ENCODE data around the gene TBC1D10A.
A peak's percentile ranks its signal among the peaks of the same experiment; 100 is the strongest.

The TBC1D10A gene

GRCh38 chr22:30297991-30298701 is 28.6 kb downstream of the TBC1D10A start:
- DNase-seq = no peak

DNA sequence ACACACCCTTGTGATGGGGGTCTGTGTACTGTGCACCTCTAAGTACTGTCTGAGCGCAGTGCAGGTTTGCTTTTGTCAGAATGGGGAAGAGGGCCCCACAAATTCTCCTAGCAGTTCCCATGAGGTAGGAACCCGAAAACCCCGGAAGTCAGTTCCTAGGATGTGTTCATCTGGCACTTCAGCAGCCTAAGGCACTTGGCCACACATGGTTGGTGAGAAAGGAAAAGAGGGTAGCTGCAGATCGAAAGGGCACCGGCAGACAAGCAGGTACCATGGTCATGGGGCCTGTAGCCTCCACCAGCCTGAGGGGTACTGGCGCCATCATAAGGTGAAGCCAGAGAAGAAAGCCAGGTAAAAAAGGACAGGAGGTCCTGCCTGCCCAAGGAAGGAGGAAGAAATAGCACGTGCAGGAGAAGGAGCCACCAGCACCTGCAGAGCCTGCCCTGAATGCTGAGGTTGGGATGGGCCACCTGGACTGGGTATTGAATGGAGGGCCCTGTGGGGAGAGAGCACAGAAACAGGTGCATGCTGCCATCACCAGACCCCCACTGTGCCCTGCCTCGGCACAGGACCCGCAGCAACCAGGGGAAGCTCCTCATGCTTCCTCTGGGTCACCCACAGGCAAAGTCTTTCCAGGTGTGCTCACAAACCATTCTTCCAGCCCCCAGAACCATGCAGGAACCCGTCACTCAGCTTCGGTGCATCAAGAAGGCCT is 29.3 kb downstream of the TBC1D10A start:
- DNase-seq = no peak

DNA sequence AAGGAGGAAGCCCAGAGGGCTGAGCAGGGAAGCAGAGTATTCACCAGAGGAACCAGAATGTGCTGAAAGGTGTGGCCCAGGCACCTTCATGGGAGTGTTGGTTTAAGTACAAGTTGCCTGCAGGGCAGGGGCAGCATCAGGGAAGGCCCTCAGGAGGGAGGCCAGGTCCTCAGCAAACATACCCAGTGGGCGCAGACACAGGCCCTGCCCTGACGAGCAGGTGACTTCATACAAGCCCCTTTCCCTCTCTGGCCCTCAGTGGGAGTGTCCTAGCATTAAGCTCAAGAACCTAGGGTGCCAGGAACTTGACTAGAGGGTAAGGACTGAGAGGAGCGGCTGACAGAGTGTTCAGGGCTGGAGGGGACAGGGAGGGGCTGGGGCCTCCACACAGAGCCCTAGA is 29.9 kb downstream of the TBC1D10A start:
- DNase-seq = no peak

DNA sequence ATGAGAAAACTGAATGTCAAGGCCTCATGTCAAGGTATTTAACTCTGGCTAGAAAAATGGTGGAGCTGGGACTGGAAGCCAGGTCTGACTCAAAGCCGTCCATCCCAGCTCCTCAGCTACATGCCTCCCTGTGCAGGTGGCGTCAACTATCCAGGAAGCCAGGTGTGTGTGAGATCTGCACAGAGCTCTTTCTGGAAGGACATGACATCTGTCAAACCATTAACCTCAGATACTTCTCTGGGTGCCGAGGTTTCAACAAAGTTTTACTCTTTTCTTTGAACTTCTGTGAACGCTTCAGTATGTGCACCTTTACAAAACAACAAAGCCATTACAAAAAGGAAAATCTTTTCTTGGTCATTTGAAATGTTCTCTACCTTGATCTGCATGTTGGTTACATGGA is 30.4 kb downstream of the TBC1D10A start:
- no peak for DNase-seq

GRCh38 chr22:30295576-30295975 is 31.2 kb downstream of the TBC1D10A start:
- DNase-seq = no peak

DNA sequence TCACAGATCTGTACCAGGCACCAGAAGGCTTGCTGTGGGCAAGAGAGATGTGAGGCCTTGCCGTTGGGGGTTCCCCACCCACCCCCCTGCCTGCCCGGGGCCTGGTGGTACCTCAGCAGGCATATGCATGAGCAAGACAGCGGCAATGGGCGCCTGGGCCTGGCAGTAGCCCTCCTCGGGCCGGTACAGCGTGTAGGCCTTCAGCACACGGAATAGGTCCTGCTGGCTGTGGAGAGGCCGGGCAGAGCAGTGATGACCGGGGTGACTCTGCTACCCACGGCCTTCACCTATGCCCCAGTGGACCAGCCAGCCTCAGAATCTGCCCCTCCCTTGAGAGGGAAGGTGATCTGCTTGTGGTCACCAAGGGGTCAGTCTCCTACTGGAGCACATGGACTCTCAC is 31.9 kb downstream of the TBC1D10A start:
- DNase-seq = no peak

GRCh38 chr22:30294066-30294465 is 32.7 kb downstream of the TBC1D10A start:
- no peak for DNase-seq

- DNase-seq = no peak
Measured at GRCh38 chr22:30293026-30293425, 33.7 kb downstream of the TBC1D10A start.

GRCh38 chr22:30292069-30292970 is 34.4 kb downstream of the TBC1D10A start:
- DNase-seq = no peak

GRCh38 chr22:30291058-30291892 is 35.5 kb downstream of the TBC1D10A start:
- DNase-seq = no peak

DNA sequence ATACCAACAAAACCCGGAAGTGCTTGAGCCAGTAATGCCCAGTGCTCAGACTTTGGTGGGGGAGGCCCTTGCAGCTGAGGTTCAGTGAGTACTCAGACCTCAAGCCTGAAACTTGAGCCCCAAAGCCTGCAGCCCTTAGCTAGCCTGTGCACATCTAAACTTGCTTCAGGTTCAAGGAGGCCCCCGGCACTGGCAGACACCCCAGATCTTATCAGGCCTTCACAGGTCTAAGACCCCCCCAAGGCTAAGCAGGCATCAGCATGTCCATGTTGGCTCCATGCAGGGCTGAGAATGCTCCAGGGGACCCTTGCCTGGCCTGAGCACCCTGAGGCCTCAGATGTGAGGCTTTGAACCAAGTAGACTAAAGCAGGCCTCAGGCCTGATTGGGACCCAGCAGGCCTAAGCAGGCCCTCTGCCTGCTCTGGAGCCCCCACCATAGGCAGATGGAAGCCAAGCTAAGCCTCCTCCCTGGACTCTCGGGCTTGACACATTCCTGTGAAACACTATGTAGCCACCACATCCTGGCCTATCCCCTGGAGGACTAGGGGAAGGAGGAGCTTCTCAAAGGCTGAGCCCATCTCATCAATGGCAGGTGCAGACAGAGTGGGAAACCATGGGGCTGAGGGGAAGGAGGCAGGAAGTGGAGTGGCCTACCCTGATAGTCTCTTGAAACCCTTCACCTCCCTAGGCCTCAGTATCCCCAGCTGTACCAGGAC is 36.2 kb downstream of the TBC1D10A start:
- DNase-seq = no peak

GRCh38 chr22:30289980-30290313 is 36.8 kb downstream of the TBC1D10A start:
- no peak for DNase-seq

- DNase-seq = peak; percentile 86
Measured at GRCh38 chr22:30289141-30289979, 37.4 kb downstream of the TBC1D10A start, which contains the start of gene CASTOR1. TSS of gene CASTOR1 (minus strand) at chr22:30289505. CDS start at chr22:30289497, 8 bp downstream.

- DNase-seq = no peak
Measured at GRCh38 chr22:30288419-30289140, 38.2 kb downstream of the TBC1D10A start.

DNA sequence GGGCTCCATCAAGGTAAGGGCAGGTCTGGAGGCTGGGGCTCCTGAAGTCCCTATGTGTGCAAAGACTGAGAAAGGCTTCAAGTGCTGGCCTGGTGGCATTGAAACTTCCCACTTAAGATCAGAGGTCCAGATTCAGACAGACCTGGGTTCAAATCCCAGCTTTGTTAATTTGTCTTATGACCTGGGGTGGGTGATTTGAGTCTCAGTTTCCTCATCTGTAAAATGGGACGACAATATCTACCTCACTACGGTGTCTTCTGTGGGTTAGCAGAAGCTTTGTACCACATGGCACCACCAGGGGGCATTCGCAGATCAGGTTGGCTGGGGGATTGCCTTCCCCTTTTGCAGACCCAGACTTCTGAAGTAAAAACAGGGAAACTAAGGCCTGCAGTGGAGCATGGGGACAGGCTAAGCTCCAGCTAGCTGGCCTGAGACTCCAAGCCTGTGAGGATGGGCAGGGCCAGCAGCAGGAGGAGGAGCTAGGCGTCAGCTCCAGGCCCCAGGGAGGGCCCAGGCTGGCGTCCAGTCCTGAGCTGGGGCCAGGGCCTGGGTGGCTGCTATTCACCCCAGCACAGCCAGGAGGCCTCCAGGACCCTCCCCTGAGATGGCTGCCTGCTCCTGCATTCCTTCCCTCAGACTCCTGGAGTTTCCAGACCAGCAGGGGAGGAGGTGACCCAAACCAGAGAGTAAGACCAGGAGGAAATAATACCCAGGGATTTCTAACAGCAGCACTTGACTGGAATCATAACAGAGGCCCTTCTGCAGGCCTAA is 38.9 kb downstream of the TBC1D10A start:
- peak; percentile 90 for DNase-seq

DNA sequence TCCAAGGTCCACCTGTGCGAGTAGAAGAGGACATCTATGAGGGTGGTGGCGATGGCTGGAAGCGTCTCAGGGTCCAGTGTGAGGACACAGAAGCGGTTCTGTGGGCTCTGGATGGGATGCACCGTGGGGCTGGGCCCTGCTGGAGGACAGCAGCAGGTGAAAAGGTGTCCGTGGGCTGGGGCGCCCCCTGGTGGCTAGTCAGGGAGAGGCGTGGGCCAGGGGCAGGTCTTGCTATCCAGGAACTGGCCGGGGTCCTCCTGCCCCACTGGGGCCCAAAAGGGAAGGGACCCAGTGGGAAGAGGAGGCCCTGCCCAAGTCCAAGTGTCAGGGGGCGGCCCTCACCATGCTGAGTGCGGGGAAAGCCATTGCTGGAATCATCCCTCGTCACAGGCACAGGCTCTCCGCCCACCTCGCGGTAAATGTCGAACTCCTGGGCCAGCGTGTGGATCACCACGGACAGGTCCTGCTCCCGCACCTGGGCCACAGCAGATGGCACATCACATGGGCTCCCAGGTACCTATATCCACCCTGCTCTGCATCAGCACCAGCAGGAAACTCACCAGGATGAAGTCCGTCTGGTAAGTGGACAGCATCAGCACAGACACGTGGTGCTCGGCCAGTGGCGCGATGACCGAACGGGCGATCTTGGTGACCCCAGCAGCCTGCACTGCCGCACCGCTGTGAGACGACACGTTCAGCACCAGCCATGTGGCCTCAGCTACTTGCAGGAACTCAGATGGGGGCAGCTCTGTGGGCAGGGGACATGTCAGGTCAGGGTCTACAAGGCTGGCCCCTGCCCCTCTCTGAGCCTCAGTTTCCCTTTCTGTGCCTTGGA is 39.7 kb downstream of the TBC1D10A start:
- DNase-seq = peak; percentile 86

DNA sequence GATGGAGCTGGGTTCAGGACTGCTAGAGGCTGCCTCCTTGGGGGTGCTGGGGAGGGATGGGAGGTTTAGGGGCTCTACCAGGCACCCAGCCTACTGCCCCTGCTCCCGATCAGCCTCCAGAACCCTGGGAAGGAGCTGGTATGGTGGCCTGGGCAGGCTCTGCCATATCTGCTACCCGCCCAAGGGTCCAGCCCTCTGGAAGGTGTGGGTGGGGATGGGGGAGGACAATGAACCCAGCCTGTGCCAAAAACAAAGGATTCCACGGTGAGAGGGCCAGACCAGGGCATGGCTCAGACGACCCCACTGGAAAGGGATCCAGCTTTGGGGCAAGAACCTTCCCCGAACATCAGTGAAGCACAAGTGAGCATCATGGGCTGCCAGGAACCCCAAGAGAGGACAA is 40.4 kb downstream of the TBC1D10A start:
- no peak for DNase-seq

- no peak for DNase-seq
Measured at GRCh38 chr22:30285846-30286200, 40.9 kb downstream of the TBC1D10A start.
